DMS53 treated with DMSO at 0.1 percent for 48 hours (cell line): Measurements from ENCODE around the gene SEMA3D.
A peak's percentile ranks its signal among the peaks of the same experiment; 100 is the strongest.
"Not testable (repeated sequence)": the region's sequence is repeated elsewhere in the genome, so short reads cannot be mapped to it uniquely, and the experiment has no call there.

Experiments
- DNase-seq: peaks from one replicate; lab custom pipeline; 2025; ENCODE audit not compliant: unreplicated experiment; lab: John Stamatoyannopoulos, UW

SEMA3D gene

DNA sequence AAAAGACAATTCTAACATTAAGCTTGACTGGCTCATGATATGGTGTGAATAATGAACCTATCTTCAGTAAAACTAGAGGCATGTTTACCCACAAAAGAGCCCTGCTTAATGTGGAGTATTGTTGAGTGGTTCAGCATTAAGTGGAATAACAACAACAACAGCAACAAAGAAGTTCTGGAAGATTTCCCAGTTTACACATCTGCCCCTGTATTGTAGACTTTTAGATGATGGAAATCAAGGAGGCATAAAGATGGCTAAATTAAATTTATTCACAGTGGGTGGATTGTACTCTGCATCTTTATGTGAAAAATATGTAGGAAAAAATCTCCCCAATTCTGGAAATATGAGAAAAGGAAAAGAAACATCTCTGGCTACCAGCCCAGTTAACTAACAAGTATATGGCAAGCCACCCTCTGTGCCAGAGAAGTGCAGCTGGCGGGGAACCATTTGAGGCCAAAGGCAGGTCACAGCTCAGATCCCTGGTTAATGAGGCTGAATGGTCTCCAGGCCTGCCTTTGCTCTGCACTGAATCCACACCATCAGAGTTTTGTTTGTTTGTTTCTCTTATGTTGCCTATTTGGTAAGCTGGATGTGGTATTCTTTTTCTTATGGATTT lies 186.0 kb downstream of the SEMA3D start:
- peak; percentile 62 for DNase-seq

DNA sequence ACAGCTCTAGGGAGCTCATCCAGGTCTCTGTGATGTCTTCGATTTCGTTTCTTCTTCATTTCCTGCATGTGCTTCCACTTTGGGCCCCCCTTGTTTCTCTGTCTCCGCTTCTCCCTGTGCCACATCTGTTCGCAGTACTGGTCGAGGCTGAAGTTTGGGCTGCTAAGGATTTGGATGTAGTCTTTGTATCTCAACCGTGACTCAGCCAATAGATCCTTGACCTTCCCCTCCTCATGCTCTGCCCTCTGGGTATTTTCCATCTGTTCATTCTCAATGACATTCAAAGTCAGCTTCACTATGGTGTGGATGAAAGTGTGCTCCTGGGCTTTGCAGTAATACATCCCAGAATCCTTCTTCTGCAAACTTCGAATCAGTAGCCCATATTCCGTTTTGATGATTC lies 187.4 kb downstream of the SEMA3D start:
- no peak for DNase-seq

DNA sequence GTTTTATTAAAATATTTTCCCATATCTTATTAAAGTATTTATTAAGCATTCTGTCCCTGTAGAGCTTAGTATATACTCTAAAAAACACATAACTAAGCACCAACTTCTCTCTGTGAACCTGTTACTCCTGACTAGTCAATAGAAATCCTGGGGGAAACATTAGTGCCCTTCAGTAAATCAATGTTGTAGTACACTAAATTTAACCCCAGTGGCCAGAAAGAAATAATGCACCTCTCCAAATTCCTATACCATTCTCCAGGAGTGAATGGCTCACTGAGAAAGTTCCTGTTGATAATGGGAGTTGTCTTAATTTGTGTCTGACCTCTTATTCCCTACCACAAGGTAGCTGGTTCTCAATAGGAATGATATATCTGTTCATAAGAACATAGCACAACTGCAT lies 188.2 kb downstream of the SEMA3D start:
- no peak for DNase-seq

DNA sequence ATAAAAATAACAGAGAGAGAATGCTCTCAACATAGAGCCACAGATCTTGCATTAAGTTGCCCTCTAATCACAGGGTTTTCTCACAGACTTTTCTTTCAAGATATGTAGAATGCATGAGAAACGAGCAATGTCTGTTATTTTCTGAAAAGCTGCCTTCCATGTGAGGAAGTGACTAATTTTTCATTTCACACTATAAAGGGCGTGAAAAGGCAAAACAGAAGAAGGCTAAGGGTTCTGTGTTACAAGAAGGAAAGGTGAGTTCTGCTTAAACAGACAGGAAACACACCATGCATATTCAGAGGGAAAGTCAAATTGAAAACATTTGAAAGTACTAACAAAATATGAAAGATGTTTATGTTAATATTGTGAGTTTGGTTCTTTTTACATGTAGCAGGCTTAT lies 189.2 kb downstream of the SEMA3D start:
- DNase-seq = no peak

DNA sequence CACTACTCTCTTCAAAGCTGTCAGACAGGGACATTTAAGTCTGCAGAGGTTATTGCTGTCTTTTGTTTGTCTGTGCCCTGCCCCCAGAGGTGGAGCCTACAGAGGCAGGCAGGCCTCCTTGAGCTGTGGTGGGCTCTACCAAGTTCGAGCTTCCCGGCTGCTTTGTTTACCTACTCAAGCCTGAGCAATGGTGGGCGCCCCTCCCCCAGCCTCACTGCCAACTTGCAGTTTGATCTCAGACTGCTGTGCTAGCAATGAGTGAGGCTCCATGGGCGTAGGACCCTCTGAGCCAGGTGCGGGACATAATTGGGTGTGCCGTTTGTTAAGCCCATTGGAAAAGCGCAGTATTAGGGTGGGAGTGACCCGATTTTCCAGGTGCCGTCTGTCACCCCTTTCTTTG lies 193.9 kb downstream of the SEMA3D start:
- not testable (repeated sequence) for DNase-seq

DNA sequence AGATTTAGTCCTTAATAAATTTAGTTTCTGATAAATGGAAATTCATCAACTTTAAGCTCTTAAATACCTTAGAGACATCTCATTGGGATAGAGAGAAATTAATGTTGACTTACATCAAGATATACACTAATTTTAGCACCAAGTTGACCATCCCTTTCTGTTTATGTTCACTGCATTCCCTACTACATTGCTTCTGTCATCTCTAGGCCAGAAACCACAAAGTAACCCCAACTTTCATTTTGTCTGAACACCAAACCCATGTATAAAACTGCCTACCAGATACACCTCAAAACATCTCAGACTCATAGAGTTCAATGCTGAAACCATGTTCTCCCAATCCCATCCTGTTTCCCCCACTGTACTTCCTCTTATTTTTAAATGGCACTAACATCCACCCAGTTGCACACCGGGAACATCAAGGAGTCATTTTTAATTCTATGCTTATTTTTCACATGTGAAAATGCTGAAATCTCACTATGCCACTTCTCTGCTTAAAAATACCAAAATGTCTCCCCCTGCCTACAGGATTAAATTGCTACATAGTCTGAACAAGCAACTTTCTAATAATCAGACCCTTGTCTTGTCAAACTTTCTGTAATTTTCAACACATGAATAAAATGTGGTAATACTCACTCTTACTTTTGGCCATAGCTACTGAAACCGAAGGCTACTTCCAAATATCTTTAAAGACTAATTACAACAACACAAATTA lies 201.6 kb downstream of the SEMA3D start:
- DNase-seq = no peak

DNA sequence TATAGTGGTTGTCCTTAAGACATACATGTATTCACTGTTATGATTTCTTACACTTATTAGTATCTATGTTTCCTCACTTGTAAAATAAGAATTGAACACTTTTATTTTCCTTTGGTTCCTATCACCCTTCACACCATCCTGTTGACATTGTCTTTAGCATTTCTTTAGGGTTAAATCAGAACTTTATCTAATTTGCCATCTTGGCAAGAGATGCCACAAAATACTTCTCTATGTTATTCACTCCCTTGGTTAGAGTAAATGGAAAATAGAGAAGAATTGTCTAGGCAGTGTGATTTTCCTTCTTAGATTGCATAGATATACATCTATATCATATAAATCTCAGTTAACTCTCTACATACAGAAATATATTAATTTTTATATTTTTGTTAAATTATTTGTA lies 204.7 kb downstream of the SEMA3D start:
- DNase-seq = no peak

DNA sequence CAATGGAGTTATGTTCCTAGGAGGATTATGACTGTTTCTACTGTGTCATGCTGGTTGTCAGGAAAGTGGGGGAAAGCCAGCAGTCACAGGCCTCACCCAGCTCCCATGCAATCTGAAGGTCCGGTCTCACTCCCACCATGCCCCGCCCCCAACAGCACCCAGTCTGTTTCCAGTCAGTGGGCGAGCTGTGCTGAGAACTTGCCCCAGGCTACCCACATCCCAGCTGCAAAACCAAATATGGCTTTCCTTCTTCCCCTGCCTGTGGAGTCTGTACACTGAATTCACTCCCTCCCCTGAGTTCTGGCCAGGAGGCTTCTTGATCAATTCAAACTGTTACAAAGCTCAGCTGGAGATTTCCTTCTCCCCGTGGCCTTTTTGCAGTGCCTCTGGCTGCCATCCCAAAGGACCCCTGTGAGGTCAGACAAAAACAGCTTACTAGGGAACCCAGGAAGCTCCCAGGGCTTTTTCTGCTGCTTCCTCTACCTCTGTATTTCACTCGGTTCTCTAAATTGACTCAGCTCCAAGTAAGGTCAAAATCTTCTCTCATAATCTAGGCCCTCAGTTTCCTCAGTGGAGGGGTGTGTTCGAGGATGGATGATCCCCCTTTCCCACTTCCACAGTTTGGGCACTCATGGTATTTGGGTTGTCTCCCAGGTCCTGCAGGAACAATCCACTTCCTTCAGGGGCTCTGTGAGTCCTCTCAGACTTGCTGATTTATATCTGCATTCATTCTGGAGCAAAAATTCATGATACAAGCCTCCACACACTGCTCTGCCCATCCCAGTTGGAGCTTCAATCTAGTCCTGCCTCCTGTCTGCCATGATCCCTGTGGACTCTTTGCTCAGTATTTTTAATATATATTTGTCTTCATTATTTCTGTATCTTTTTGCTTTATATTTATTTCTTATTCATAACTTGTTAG lies 205.5 kb downstream of the SEMA3D start:
- no peak for DNase-seq

DNA sequence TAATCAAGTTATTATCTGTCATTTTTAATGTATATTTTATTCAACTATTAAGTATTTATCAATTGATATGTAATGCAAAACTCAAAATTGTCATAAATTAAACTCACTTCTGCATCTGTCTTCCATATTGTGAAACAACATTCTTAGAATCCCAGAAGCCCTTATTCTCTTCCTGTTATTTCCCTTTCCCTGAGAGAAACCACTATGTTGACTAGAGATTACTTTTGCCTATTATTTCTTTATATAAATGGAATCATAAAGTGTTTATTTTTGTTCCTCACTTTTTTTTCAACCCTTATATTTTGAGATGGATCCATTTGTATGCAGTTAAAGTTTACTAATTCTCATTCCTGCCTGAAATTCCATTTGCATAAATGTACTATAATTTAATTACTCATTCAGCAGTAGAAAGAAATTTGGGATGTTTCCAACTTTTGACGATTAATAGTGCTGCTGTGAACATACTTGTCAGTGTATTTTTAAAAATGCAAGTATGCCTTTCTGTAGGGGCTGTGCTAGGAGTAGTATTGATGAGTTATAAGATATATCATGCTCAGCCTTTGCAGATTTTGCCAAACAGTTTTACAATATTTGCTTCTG lies 211.2 kb downstream of the SEMA3D start:
- no peak for DNase-seq

DNA sequence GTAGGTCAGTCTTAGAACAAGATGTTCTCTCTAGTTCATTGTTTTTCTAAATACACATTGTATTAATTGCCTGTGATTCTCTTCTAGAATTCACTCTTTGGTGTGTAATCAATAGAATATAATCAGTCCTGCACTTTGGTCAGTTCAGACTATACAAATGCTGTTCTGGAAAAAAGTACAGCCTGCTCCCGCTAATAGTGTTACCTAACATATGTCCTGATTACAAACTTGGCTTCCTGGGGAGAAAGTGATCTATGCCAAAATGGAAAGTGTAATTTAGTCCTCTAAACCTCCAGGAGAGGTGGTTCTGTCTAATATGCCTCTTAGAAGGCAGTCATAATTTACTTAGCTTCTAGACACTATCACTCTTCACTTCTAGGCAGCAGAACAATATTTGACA lies 215.5 kb downstream of the SEMA3D start:
- DNase-seq = no peak

DNA sequence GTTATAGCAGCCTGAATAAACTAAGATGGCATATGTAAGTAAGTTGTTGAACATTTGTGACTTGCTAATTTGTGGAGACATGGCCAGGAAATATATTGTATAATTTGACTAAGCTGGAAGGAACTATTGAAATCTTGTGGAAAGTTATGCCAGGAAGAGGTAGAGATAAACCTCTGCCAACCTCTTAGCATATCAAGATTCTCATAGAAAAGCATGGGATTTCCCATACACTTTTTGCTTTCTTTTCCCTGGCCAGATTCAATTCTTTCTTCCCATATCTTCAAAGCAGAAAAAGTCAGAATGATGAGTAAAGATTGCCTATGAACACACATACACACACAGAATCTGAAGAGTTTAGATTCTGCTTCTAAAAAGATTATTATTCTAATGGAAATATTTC lies 216.2 kb downstream of the SEMA3D start:
- no peak for DNase-seq

DNA sequence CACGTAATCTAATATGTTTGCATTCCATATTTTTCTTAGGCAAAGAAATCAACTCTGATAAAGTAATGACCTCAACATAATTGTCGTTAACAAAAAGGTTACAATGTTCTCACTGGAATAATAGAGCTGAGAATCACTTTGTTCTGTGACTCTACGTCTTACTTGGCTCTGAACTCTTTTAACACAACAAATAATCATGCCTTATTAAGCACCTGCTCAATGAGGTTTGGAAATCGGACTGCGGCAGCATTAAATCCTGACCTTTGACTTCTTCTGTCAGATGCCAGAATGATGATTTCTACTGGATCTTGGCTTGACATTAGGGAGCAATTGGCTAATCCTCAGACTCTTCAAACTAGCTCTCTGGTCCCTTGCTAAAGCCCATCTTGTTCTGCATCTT lies 233.6 kb downstream of the SEMA3D start:
- DNase-seq = no peak

DNA sequence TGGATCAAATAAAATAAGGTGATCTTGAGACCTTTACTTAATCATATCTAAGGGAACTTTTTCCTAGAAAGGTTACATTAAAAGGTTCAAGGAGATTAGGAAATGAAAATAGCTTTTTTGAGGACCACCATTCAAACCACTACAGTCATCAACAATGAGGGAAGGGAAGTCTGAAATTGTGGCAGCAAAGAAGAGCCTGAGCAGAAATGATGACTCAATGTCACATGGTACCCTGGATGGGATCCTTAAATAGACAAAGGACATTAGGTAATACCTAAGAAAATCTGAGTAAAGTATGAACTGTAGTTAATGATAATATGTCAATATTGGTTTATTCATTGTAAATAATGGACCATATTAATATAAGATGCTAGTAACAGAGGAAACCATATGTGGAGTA lies 236.0 kb downstream of the SEMA3D start:
- DNase-seq = peak; percentile 80

DNA sequence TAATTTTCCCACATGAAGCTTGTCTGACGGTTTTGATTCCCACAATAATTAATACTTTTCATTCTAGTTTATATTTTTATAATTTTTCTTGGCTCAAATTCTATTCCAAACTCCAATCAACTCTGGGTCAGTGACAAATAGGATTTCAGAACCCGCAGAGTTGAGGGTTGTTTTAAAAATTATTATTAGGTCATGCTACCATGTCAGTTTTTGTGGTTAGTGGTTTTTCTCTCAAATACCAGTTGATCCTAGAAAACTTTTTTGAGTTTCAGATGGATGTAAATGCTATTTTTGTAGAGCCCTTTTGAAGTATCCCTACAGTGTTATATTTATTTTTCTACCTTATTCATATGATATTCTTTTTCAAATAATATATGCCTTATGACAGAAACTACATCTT lies 237.4 kb downstream of the SEMA3D start:
- DNase-seq = no peak

DNA sequence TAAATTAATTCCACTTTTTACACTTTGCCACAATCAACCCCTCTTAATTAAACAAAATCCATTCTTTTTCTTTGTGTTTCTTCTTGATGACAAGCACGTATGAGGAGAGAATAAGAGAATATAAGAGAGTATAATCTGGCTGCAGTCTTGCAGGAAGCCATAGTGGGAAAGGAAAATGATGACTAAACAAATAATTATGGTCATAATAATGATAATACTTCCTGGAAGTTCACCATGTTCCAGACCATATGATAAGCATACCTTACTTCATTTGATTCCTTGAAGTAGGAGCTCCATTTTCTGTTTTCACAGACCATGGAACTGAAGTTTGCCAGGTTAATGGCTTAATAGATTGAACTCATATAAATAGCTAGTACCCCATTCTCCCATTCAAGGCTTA lies 237.8 kb downstream of the SEMA3D start:
- no peak for DNase-seq

DNA sequence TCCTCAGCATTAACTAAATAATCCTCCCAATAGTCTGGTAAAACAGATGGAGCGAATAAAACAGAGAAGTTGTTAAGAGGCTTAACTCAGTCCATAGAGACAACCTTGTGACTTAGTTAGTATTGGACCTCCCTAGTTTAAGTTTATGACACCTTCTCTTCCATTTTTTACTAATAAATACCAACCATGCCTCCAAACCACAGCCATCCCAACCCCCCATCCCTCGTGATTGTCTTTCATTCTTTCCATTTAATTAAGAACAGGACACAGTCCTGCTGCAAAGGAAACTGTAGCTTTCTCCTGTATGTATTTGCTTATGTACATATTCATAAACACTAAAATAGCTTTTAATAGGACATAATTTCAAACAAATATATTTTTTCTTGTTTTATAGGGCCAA lies 238.2 kb downstream of the SEMA3D start:
- no peak for DNase-seq

DNA sequence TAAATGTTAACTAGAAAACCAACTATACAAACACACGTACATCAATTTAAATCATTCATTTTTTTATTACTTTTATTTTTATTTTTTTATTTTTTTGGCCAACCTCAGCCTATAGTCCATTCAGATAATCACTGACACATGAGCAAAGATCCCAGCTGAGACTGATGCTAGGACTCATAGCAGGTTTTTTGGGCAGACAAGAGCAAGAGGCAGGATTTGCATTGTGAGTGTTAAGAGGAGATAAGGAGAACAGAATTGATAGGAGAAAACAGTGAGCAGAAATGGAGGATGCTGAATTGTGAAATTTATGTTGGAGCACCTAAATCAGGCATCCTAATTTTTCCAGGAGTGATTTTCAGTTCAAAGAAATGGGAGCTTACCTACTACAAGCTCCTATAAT lies 240.3 kb downstream of the SEMA3D start:
- no peak for DNase-seq
